Sigmoid colon (tissue), 7 donors: ENCODE measurements around the gene HS6ST2. TPM values are rescaled to one million over a fixed set of nuclear protein-coding genes. Genes with fewer than 3 reads are reported as not detected.

Experiments
- DNase-seq: peaks from one replicate; pipeline ENCODE4 v3.0.0-alpha.2; 2019
- H3K27ac ChIP-seq, 4 donors: fragments of 200-600 bp; sonication (generic); one replicate each; pipeline ENCODE4 v1.5.1; 2016 to 2019; ENCODE audit warnings: mild to moderate bottlenecking in 1 of 4
- H3K27me3 ChIP-seq, 3 donors: fragments of 200-600 bp; sonication (generic); one replicate each; pipeline ENCODE4 v1.5.1; 2019; ENCODE audit warnings: mild to moderate bottlenecking in 1 of 3
- H3K36me3 ChIP-seq, 4 donors: fragments of 200-600 bp; sonication (generic); one replicate each; pipeline ENCODE4 v1.5.1; 2016 to 2019
- H3K4me1 ChIP-seq, 4 donors: fragments of 200-600 bp; sonication (generic); one replicate each; pipeline ENCODE4 v1.5.1; 2017 to 2019
- H3K4me3 ChIP-seq, 4 donors: fragments of 200-600 bp; sonication (generic); one replicate each; pipeline ENCODE4 v1.5.1; 2017 to 2019; ENCODE audit warnings: mild to moderate bottlenecking in 2 of 4, moderate library complexity in 1 of 4
- H3K9me3 ChIP-seq, 4 donors: fragments of 200-600 bp in 3 of 4; sonication (generic) in 3 of 4; one replicate each; pipeline versions ENCODE4 v1.5.1 to v1.6.1; 2013 to 2019
- EP300 ChIP-seq, 4 donors: sonication (generic); formaldehyde crosslinking; IDR thresholded peaks; one replicate each; pipeline ENCODE4 v1.6.1; 2017; ENCODE audit warnings: antibody characterized with exemption in 4 of 4
- POLR2A ChIP-seq, 2 donors: fragments of 450-650 bp; IDR thresholded peaks; one replicate each; pipeline ENCODE4 v1.6.1; 2016; ENCODE audit warnings: antibody characterized with exemption in 2 of 2, mild to moderate bottlenecking in 2 of 2, moderate library complexity in 2 of 2
- POLR2AphosphoS5 ChIP-seq, 4 donors: sonication (generic); formaldehyde crosslinking; IDR thresholded peaks; one replicate each; pipeline ENCODE4 v1.6.1; 2017; ENCODE audit warnings: antibody characterized with exemption in 4 of 4
- WGBS, 2 donors: extraction: QIAGEN DNeasy Blood & Tissue Kit; methylation state at CpG; one replicate each; pipeline ENCODE4 v1.1.7; 2013; 5-methylcytosine and 5-hydroxymethylcytosine counted together
- intact Hi-C: fragments of 100-400 bp; cut with DNase I; formaldehyde crosslinking; loops from one replicate; pipeline ENCODE4 v1.15.1; 2023
- polyA plus RNA-seq, 3 donors: library from polyadenylated mRNA; stranded (reverse); fragments of 200-250 nt; gene quantifications; one replicate each; pipeline ENCODE4 v1.2.3, GENCODE V29; 2013
- total RNA-seq, 4 donors: library from RNA; depleted of rRNA; stranded (reverse); fragments of >200 nt; gene quantifications; one replicate each; pipeline ENCODE4 v1.1.0, GENCODE V29; 2016
- TF ChIP-seq, protein P1 (sequence below), 4 experiments: fragments of 450-650 bp in 3 of 4; fragments of 200-600 bp in 1 of 4; IDR thresholded peaks; one replicate each; pipeline ENCODE4 v1.5.1; 2016 to 2019; ENCODE audit warnings: antibody characterized with exemption in 4 of 4, mild to moderate bottlenecking in 3 of 4, moderate library complexity in 2 of 4
- donor health status: healthy with polysubstance abuse.
- donor health status: Bipolar disorder and iron deficiency.
- donor health status: healthy.

The HS6ST2 gene
- total and polyA plus RNA-seq, 7 donors = under 0.01 to 0.82 (median 0.27) TPM; not detected in 1

DNA sequence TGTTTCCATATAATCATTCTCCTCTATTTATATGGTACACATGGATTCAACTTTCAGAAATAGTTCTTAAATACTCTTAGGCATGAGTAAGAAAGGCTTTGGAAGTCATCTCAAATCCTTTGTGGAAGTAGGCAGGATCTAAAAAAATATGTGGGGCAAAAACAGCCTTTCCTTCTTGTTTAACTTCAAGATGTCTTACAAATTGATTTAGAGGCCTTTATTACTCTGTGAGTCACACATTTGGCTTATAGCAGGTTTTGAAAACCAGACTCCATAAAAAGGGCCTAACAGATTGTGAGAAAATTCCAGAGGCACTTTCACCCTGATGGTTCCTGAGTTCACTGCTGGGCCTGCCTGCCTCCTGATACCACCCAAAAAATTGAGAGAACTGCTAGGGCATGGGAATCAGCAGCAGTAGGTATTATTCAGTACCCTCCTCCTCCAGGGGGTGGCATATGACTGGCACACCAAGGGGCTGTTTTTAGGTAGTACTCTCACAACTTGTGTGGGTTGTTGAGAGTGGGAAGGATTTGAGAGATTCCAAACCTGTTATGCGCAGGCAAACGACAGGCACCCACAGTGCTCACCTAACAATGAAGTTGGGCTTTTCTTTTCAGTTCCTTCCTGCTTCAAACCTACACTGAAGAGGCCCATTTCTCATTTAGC lies 306.9 kb downstream of the HS6ST2 start:
- no peaks in the 10 kb centered on the region for H3K9me3 ChIP-seq
- WGBS, 2 donors = 83 to 88% methylated on average over 2 of the region's 2 CpGs
- TF ChIP-seq EP300 (IDR thresholded peaks at IDR 0.05) (no peak), POLR2AphosphoS5 (IDR thresholded peaks at IDR 0.05) (no peak), POLR2A (IDR thresholded peaks at IDR 0.05) (no peak)
- TF ChIP-seq, protein P1, sequence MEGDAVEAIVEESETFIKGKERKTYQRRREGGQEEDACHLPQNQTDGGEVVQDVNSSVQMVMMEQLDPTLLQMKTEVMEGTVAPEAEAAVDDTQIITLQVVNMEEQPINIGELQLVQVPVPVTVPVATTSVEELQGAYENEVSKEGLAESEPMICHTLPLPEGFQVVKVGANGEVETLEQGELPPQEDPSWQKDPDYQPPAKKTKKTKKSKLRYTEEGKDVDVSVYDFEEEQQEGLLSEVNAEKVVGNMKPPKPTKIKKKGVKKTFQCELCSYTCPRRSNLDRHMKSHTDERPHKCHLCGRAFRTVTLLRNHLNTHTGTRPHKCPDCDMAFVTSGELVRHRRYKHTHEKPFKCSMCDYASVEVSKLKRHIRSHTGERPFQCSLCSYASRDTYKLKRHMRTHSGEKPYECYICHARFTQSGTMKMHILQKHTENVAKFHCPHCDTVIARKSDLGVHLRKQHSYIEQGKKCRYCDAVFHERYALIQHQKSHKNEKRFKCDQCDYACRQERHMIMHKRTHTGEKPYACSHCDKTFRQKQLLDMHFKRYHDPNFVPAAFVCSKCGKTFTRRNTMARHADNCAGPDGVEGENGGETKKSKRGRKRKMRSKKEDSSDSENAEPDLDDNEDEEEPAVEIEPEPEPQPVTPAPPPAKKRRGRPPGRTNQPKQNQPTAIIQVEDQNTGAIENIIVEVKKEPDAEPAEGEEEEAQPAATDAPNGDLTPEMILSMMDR (IDR thresholded peaks at IDR 0.05) = no peak

DNA sequence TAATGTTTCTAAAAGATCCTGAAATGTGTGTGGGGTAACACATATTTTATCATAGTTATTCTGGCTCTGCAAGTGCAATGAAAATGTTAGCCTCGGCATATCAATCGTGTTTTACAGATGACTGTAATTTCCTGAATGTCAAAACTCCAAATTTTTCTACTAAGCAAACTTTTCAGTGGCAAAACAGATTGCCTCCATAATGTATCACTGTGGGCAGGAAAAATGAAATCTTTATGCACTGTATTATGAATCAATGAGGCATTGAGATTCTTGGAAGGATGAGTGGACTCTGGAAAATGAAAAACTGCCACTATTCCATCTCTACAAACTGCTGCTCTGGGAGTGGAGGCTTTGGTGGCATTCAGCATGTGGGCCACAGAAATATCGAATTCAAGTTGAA lies 309.5 kb downstream of the HS6ST2 start:
- H3K9me3 ChIP-seq = no peaks in the 10 kb centered on the region
- TF ChIP-seq POLR2AphosphoS5 (IDR thresholded peaks at IDR 0.05) (no peak), POLR2A (IDR thresholded peaks at IDR 0.05) (no peak), EP300 (IDR thresholded peaks at IDR 0.05) (no peak)
- TF ChIP-seq, protein P1 (IDR thresholded peaks at IDR 0.05) = no peak
- no peak overlapping the region for H3K4me3 ChIP-seq
- H3K27ac ChIP-seq = no peak overlapping the region
- no peak for DNase-seq
- H3K4me1 ChIP-seq = peaks cover 0 to 5% (median 0%) of the 10 kb centered on the region in 4 donors
- no peaks in the 10 kb centered on the region for H3K36me3 ChIP-seq
- intact Hi-C loops = no loop called here
- 74 to 77% methylated on average over 3 of the region's 3 CpGs for WGBS, 2 donors
- no peaks in the 10 kb centered on the region for H3K27me3 ChIP-seq

More for the DNA sequence above, 306.9 kb downstream of the HS6ST2 start:
- intact Hi-C loops = no loop called here
- Histone ChIP-seq H3K27ac (no peak overlapping the region), H3K36me3 (no peaks in the 10 kb centered on the region), H3K4me1 (peaks cover 0 to 5% (median 0%) of the 10 kb centered on the region in 4 donors), H3K4me3 (no peak overlapping the region), H3K27me3 (no peaks in the 10 kb centered on the region)
- DNase-seq = no peak

DNA sequence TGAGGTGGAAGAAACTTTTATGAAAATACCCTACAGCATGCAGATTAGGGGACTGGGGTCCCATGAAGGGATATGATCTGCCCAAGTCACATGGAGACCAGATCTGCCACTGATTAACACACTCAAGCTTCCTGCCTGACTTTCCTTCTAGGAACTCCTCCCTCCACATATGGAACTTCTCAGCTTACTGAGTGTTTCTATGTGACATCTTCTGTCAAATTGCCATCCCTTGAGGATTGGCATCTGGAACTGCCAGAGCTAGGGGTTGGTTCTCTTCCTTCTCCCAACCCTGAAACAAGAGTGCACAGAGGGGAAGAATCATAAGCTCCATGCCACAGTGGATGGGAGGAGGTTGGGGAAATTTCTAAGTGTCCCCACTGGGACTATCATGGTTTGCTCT lies 319.0 kb downstream of the HS6ST2 start:
- Histone ChIP-seq H3K4me3 (no peak overlapping the region), H3K27me3 (no peaks in the 10 kb centered on the region), H3K27ac (no peak overlapping the region), H3K36me3 (no peaks in the 10 kb centered on the region), H3K4me1 (no peaks in the 10 kb centered on the region), H3K9me3 (no peaks in the 10 kb centered on the region)
- TF ChIP-seq, protein P1 (IDR thresholded peaks at IDR 0.05) = no peak
- TF ChIP-seq EP300 (IDR thresholded peaks at IDR 0.05) = no peak
- no peak for TF ChIP-seq POLR2A (IDR thresholded peaks at IDR 0.05)
- no peak for TF ChIP-seq POLR2AphosphoS5 (IDR thresholded peaks at IDR 0.05)
- no peak for DNase-seq
- intact Hi-C loops = loop anchor here (10.0 kb wide), 1 partner anchor 545 kb away; no protein-coding TSS in a partner anchor

DNA sequence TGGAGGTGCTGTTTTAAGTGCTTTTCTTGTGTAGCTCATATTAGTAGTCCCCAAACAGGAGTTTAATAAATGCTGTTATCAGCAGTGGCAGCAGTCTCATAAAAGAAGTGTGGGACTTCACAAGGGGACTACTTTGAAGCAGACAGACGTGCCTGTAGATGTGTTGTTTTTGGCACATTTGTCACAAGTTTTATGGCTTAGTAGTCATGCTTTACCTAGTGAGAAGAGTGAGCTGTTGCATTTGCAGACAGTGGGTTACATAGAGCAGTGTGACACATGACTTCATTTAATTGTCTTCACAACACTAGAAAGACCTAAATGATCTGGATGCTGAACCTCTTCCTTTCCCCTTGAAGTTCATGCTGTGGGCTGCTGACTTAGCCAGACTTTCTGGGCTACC lies 320.1 kb downstream of the HS6ST2 start:
- H3K27ac ChIP-seq = no peak overlapping the region
- no peaks in the 10 kb centered on the region for H3K4me1 ChIP-seq
- no peaks in the 10 kb centered on the region for H3K36me3 ChIP-seq
- intact Hi-C loops = loop anchor here (10.0 kb wide), 1 partner anchor 544 kb away; no protein-coding TSS in a partner anchor
- no peak for DNase-seq
- no peaks in the 10 kb centered on the region for H3K27me3 ChIP-seq
- 27 to 69% methylated on average over 1 of the region's 1 CpG for WGBS, 2 donors
- H3K9me3 ChIP-seq = no peaks in the 10 kb centered on the region
- no peak for TF ChIP-seq EP300 (IDR thresholded peaks at IDR 0.05)
- TF ChIP-seq, protein P1 (IDR thresholded peaks at IDR 0.05) = no peak
- TF ChIP-seq POLR2AphosphoS5 (IDR thresholded peaks at IDR 0.05) = no peak
- no peak for TF ChIP-seq POLR2A (IDR thresholded peaks at IDR 0.05)
- no peak overlapping the region for H3K4me3 ChIP-seq
